PFSK-1 (cell line): ENCODE data around the gene RASAL2.

Experiments used
- FOXP2 ChIP-seq: optimal IDR thresholded peaks from 2 replicates; pipeline ENCODE3; 2011; ENCODE audit warnings: borderline replicate concordance, control low read depth, inconsistent platforms; ENCODE audit not compliant: insufficient read depth; ENCODE audit errors: extremely low read length, extremely low read depth
- POLR2AphosphoS5 ChIP-seq: IDR thresholded peaks from 2 replicates; pipeline ENCODE4 v1.6.1; 2012; ENCODE audit warnings: low read depth, mild to moderate bottlenecking, control low read depth, low read length, moderate library complexity
- REST ChIP-seq, 2 experiments: IDR thresholded peaks; 2 replicates each; pipeline versions ENCODE4 v1.6.1 to v1.8.0; 2011 to 2012; ENCODE audit warnings: low read depth in 2 of 2, low read length in 2 of 2, control low read depth in 1 of 2, inconsistent platforms in 1 of 2, mild to moderate bottlenecking in 1 of 2, moderate library complexity in 1 of 2; ENCODE audit not compliant: insufficient read depth in 1 of 2
- SIN3A ChIP-seq: IDR thresholded peaks from 2 replicates; pipeline ENCODE4 v1.6.1; 2012; ENCODE audit warnings: mild to moderate bottlenecking, low read length, moderate library complexity, borderline replicate concordance; ENCODE audit not compliant: insufficient read depth
- TAF1 ChIP-seq: IDR thresholded peaks from 2 replicates; pipeline ENCODE4 v1.6.1; 2012; ENCODE audit warnings: low read length, control low read depth, borderline replicate concordance; ENCODE audit not compliant: insufficient read depth

The RASAL2 gene

GRCh38 chr1:178498896-178499675 is 405.2 kb downstream of the RASAL2 start:
- TF ChIP-seq REST (IDR thresholded peaks at IDR 0.05; ENCODE audit: insufficient read depth in 1 of 2, low read depth in 2 of 2, low read length in 2 of 2) (no peak), SIN3A (no peak), POLR2AphosphoS5 (no peak), TAF1 (no peak), FOXP2 (no peak)

- TF ChIP-seq REST (IDR thresholded peaks at IDR 0.05; ENCODE audit: insufficient read depth in 1 of 2, low read depth in 2 of 2, low read length in 2 of 2) (no peak), POLR2AphosphoS5 (no peak), SIN3A (no peak), FOXP2 (no peak), TAF1 (no peak)
Observed at GRCh38 chr1:178500091-178500770, 406.3 kb downstream of the RASAL2 start.

- no peak for TF ChIP-seq TAF1
- no peak for TF ChIP-seq POLR2AphosphoS5
- no peak for TF ChIP-seq FOXP2
- TF ChIP-seq SIN3A: no peak
Observed at GRCh38 chr1:178500936-178501554, 407.1 kb downstream of the RASAL2 start.

GRCh38 chr1:178501705-178502329 is 407.9 kb downstream of the RASAL2 start:
- TF ChIP-seq POLR2AphosphoS5: no peak
- TF ChIP-seq TAF1: no peak
- no peak for TF ChIP-seq REST (IDR thresholded peaks at IDR 0.05; ENCODE audit: insufficient read depth in 1 of 2, low read depth in 2 of 2, low read length in 2 of 2)
- TF ChIP-seq SIN3A: no peak
- TF ChIP-seq FOXP2: no peak

- TF ChIP-seq REST (IDR thresholded peaks at IDR 0.05; ENCODE audit: insufficient read depth in 1 of 2, low read depth in 2 of 2, low read length in 2 of 2): no peak
- TF ChIP-seq SIN3A: no peak
- TF ChIP-seq POLR2AphosphoS5: no peak
- TF ChIP-seq FOXP2: no peak
- no peak for TF ChIP-seq TAF1
Observed at GRCh38 chr1:178502330-178502714, 408.4 kb downstream of the RASAL2 start.
